HUDEP-2 (cell line): ENCODE data around the gene HRH3.

Source experiments
- DNase-seq, 76 experiments: peaks; one replicate each; lab custom pipeline; 2025; ENCODE audit not compliant: unreplicated experiment in 76 of 76; lab: John Stamatoyannopoulos, UW

Gene HRH3

GRCh38 chr20:62244644-62245108 lies 24.6 kb upstream of the HRH3 start:
- no peak for DNase-seq

GRCh38 chr20:62243906-62244515 lies 23.9 kb upstream of the HRH3 start:
- DNase-seq, result no peak

- DNase-seq, result no peak
These were observed 23.0 kb upstream of the HRH3 start for GRCh38 chr20:62243106-62243505.

GRCh38 chr20:62242176-62242575 lies 22.1 kb upstream of the HRH3 start:
- DNase-seq, result no peak

- DNase-seq, result no peak
These were observed 21.4 kb upstream of the HRH3 start for GRCh38 chr20:62241506-62241905.

- no peak for DNase-seq
These were observed 20.1 kb upstream of the HRH3 start for GRCh38 chr20:62240020-62240685.

- DNase-seq, result no peak
These were observed 19.3 kb upstream of the HRH3 start for GRCh38 chr20:62239278-62239879.

- no peak for DNase-seq
These were observed 18.6 kb upstream of the HRH3 start for GRCh38 chr20:62238569-62239277.

GRCh38 chr20:62237801-62238568 lies 17.9 kb upstream of the HRH3 start, which contains the start of gene OSBPL2:
TSS of gene OSBPL2 (plus strand) at chr20:62238521. CDS start at chr20:62256185, 17,664 bp downstream.
- DNase-seq, result peak; percentile 85 to 100 (median 99)

- DNase-seq, result no peak
These were observed 17.4 kb upstream of the HRH3 start for GRCh38 chr20:62237514-62237800.

GRCh38 chr20:62236766-62237513 lies 16.9 kb upstream of the HRH3 start:
- peak in 3 of 76 experiments; percentile 9 to 24 (median 19) for DNase-seq

- peak in 2 of 76 experiments; percentile 26 to 36 for DNase-seq
These were observed 16.1 kb upstream of the HRH3 start for GRCh38 chr20:62236200-62236599.

GRCh38 chr20:62235777-62236157 lies 15.7 kb upstream of the HRH3 start:
- DNase-seq, result peak in 1 of 76 experiments; percentile 36

- DNase-seq, result peak in 72 of 76 experiments; percentile 40 to 96 (median 85)
These were observed 15.1 kb upstream of the HRH3 start for GRCh38 chr20:62235001-62235776.

- DNase-seq, result peak in 58 of 76 experiments; percentile 12 to 79 (median 51)
These were observed 14.3 kb upstream of the HRH3 start for GRCh38 chr20:62234339-62234738.

- DNase-seq, result peak in 3 of 76 experiments; percentile 11 to 29 (median 22)
These were observed 13.6 kb upstream of the HRH3 start for GRCh38 chr20:62233684-62234083.

GRCh38 chr20:62232770-62233645 lies 12.9 kb upstream of the HRH3 start:
- peak in 32 of 76 experiments; percentile 16 to 69 (median 31) for DNase-seq

- peak in 19 of 76 experiments; percentile 6 to 46 (median 19) for DNase-seq
These were observed 12.1 kb upstream of the HRH3 start for GRCh38 chr20:62232194-62232593.
